HUES64 (cell line): Measurements from ENCODE around the gene ATP6V0A1.
A peak's percentile ranks its signal among the peaks of the same experiment; 100 is the strongest.
"Not testable (repeated sequence)": the region's sequence is repeated elsewhere in the genome, so short reads cannot be mapped to it uniquely, and the experiment has no call there.

Experiments used
- H3K27ac ChIP-seq: 2 replicates; pipeline ENCODE4 v1.7.0; 2013; ENCODE audit warnings: low read depth, low read length, inconsistent platforms
- H3K27me3 ChIP-seq: 2 replicates; pipeline ENCODE4 v1.6.1; 2013; ENCODE audit warnings: mild to moderate bottlenecking, low read length; ENCODE audit not compliant: insufficient read depth
- H3K36me3 ChIP-seq: 2 replicates; pipeline ENCODE4 v1.6.1; 2013; ENCODE audit warnings: mild to moderate bottlenecking, low read length; ENCODE audit not compliant: insufficient read depth
- H3K4me1 ChIP-seq: 2 replicates; pipeline ENCODE4 v1.6.1; 2013; ENCODE audit warnings: mild to moderate bottlenecking, low read length, moderate library complexity; ENCODE audit not compliant: insufficient read depth
- H3K4me3 ChIP-seq: 2 replicates; pipeline ENCODE4 v1.5.1; 2013; ENCODE audit warnings: mild to moderate bottlenecking, low read length, moderate library complexity
- H3K9ac ChIP-seq: 2 replicates; pipeline ENCODE4 v1.6.1; 2013; ENCODE audit warnings: mild to moderate bottlenecking, low read depth, low read length
- H3K9me3 ChIP-seq: 2 replicates; pipeline ENCODE4 v1.6.1; 2013; ENCODE audit warnings: low read depth, low read length; ENCODE audit not compliant: insufficient read depth
- WGBS: fragments of 150-250, 120-280 bp; methylation state at CpG from one replicate; pipeline ENCODE4 v1.1.7; 2013; ENCODE audit warnings: missing lambda C conversion rate; 5-methylcytosine and 5-hydroxymethylcytosine counted together

The ATP6V0A1 gene

DNA sequence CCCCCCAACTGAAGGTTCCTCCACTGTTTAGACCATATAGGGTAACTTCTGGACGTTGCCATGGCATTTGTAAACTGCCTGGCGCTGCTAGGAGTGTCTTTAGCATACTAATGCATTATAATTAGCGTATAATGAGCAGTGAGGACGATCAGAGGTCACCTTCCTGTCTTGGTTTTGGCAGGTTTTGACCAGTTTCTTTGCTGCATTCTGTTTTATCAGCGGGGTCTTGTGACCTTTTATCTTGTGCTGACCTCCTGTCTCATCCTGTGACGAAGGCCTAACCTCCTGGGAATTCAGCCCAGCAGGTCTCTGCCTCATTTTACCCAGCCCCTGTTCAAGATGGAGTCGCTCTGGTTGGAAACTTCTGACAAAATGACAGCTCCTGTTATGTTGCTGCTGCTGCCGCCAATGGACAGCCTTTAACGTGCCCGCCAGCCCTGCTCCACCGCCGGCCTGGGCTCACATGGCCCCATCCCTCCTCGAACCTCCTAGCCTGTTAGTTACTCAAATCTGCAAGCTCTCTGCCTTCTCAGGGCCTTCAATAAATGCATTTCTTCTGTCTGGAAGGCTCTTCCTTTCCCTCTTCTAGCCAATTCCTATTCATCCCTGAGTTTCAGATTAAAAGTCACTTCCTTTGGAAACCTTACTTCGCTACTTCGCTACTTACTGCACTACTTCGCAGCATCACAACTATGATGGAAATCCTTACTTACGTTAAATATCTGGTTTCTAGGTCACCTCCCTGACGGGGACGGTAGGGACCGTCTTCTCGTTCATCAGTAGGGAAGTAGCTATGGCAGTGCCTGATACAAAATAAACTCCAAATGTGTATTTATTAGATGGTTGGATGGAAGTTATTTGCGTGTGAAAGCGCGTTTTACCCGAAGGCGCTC, 76.7 kb downstream of the ATP6V0A1 start:
- H3K27ac ChIP-seq = peak overlapping the region; percentile 15; the same call in 1 of the 2 replicates
- H3K27me3 ChIP-seq = peaks cover 20% of the 10 kb centered on the region
- peaks cover 9% of the 10 kb centered on the region; the same call in 1 of the 2 replicates for H3K4me1 ChIP-seq
- peaks cover 6% of the 10 kb centered on the region; the same call in 1 of the 2 replicates for H3K36me3 ChIP-seq
- H3K9ac ChIP-seq = peak overlapping the region; percentile 82; the same call in 1 of the 2 replicates
- 52% methylated on average over 26 of the region's 26 CpGs for WGBS
- H3K4me3 ChIP-seq = peak overlapping the region; percentile 72
- no peaks in the 10 kb centered on the region for H3K9me3 ChIP-seq

DNA sequence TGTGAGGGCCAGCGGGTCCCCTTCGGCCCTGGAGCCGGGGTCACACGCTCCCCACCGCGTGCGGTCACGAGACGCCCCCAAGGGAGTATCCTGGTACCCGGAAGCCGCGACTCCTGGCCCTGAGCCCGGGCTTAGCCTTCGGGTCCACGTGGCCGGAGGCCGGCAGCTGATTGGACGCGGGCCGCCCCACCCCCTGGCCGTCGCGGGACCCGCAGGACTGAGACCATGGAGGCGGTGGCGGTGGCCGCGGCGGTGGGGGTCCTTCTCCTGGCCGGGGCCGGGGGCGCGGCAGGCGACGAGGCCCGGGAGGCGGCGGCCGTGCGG, 77.3 kb downstream of the ATP6V0A1 start, which contains the start of gene NAGLU:
Gene NAGLU (plus strand): TSS at position 194 of the 324 bp plus-strand sequence. CDS start 32 bp downstream, at position 226.
- H3K36me3 ChIP-seq = peaks cover 11% of the 10 kb centered on the region; the same call in 1 of the 2 replicates
- WGBS = under 1% methylated on average over 40 of the region's 40 CpGs
- H3K27me3 ChIP-seq = peaks cover 16% of the 10 kb centered on the region
- no peaks in the 10 kb centered on the region for H3K9me3 ChIP-seq
- H3K4me1 ChIP-seq = peaks cover 9% of the 10 kb centered on the region; the same call in 1 of the 2 replicates
- peak within 1 kb of the TSS; percentile 72 for H3K4me3 ChIP-seq
- H3K9ac ChIP-seq = peak within 1 kb of the TSS; percentile 82
- H3K27ac ChIP-seq = peak within 1 kb of the TSS; percentile 45

DNA sequence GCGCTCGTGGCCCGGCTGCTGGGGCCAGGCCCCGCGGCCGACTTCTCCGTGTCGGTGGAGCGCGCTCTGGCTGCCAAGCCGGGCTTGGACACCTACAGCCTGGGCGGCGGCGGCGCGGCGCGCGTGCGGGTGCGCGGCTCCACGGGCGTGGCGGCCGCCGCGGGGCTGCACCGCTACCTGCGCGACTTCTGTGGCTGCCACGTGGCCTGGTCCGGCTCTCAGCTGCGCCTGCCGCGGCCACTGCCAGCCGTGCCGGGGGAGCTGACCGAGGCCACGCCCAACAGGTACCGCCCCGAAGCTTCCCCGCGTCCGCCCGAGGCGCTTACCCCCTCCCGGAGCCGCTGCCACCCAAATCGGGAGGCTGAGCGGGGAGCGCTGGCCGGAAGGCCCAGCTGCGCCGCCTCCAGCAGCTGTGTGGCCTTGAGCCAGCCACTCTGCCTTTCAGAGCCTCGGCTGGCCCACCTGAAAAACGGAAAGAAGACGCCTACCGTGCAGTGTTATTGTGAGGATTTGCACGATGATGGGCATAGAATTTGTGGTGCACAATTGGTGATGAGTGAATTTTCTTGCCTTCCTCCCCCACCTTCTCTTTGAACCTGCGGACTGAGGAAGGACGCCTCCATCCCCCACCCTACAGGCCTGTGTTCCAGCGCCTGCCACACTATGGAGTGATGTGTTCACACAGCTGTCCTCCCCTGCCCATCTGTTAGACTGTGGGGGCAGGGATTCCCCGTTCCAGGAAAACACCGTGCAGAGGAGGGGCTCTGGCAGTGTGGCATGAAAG, 77.9 kb downstream of the ATP6V0A1 start:
- H3K9ac ChIP-seq = peak overlapping the region; percentile 82
- no peaks in the 10 kb centered on the region for H3K9me3 ChIP-seq
- peaks cover 11% of the 10 kb centered on the region for H3K27me3 ChIP-seq
- H3K36me3 ChIP-seq = peaks cover 13% of the 10 kb centered on the region; the same call in 1 of the 2 replicates
- peaks cover 9% of the 10 kb centered on the region; the same call in 1 of the 2 replicates for H3K4me1 ChIP-seq
- 2% methylated on average over 65 of the region's 65 CpGs for WGBS
- H3K27ac ChIP-seq = peak overlapping the region; percentile 45
- peak overlapping the region; percentile 72 for H3K4me3 ChIP-seq

DNA sequence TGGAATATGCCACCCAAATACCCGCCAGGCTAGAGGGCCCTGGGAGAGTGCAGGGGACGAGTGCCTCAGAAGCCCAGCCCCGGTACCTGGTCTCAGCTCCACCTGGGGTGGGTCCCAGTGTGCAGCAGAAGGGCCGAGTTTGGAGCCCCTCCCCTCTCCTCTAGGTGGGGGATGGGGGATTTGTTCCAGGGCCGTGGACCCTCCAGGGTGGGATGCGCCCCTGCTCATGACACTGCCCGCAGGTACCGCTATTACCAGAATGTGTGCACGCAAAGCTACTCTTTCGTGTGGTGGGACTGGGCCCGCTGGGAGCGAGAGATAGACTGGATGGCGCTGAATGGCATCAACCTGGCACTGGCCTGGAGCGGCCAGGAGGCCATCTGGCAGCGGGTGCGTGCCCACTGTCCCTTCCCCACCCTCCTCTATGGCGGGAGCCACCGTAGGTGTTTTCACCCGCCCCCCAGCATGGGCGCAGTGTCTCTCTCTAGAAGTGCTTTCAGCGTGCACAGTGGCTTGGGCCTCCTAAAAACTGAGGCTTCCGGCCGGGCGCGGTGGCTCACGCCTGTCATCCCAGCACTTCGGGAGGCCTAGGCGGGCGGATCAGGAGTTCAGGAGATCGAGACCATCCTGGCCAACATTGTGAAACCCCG, 78.6 kb downstream of the ATP6V0A1 start:
- H3K36me3 ChIP-seq = peaks cover 13% of the 10 kb centered on the region; the same call in 1 of the 2 replicates
- H3K9ac ChIP-seq = peak overlapping the region; percentile 82; the same call in 1 of the 2 replicates
- no peaks in the 10 kb centered on the region for H3K9me3 ChIP-seq
- H3K27ac ChIP-seq = no peak overlapping the region
- H3K4me3 ChIP-seq = peak overlapping the region; percentile 72
- WGBS = 86% methylated on average over 31 of the region's 31 CpGs
- H3K4me1 ChIP-seq = peaks cover 9% of the 10 kb centered on the region; the same call in 1 of the 2 replicates
- peaks cover 8% of the 10 kb centered on the region; the same call in 1 of the 2 replicates for H3K27me3 ChIP-seq

DNA sequence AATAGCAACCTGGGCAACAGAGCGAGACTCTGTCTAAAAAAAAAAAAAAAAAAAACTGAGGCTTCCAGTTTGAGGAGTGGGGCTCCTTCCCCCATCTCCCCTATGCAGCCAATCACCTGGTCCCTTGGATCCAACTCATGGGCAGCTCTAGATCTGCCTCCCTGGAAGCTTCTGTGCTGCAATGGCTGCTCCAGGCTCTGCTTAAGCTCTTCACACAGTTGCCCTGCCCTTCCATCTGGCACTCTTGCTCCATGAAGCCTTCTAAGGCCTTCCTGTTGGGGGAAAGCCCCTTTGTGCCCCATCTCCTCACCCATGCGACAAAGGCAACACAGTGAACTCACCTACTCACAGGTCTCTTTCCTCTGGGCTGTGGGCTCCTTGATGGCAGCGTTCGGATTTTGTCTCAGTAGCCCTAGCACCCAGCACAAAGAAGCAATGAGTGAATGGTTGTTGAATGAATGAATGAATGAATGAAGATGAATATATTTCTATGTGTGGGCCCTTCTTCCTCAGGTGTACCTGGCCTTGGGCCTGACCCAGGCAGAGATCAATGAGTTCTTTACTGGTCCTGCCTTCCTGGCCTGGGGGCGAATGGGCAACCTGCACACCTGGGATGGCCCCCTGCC, 79.3 kb downstream of the ATP6V0A1 start:
- Histone ChIP-seq H3K4me3 (no peak overlapping the region), H3K27me3 (peaks cover 8% of the 10 kb centered on the region; the same call in 1 of the 2 replicates), H3K4me1 (peaks cover 9% of the 10 kb centered on the region; the same call in 1 of the 2 replicates), H3K36me3 (peaks cover 14% of the 10 kb centered on the region; the same call in 1 of the 2 replicates), H3K9me3 (no peaks in the 10 kb centered on the region), H3K27ac (no peak overlapping the region), H3K9ac (no peak overlapping the region)
- 98% methylated on average over 5 of the region's 5 CpGs for WGBS

DNA sequence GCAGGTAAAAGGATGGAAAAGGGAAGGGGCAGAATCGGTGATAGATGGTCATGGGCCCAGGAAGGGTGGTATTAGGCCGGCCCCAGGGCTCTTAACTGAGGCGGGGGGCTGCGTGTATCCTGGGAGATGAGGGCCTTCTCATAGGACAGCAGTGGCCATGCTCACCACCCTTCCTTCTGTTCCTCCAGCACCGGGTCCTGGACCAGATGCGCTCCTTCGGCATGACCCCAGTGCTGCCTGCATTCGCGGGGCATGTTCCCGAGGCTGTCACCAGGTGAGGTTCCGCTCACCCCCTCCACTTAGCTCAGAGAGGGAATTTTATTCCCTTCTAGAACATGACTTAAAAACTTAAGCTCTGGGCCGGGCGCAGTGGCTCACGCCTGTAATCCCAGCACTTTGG, 79.8 kb downstream of the ATP6V0A1 start:
- Histone ChIP-seq H3K36me3 (peaks cover 19% of the 10 kb centered on the region; the same call in 1 of the 2 replicates), H3K9me3 (no peaks in the 10 kb centered on the region), H3K27ac (no peak overlapping the region), H3K27me3 (peaks cover 5% of the 10 kb centered on the region; the same call in 1 of the 2 replicates), H3K9ac (no peak overlapping the region), H3K4me1 (peaks cover 9% of the 10 kb centered on the region; the same call in 1 of the 2 replicates), H3K4me3 (no peak overlapping the region)
- WGBS = 98% methylated on average over 14 of the region's 14 CpGs

DNA sequence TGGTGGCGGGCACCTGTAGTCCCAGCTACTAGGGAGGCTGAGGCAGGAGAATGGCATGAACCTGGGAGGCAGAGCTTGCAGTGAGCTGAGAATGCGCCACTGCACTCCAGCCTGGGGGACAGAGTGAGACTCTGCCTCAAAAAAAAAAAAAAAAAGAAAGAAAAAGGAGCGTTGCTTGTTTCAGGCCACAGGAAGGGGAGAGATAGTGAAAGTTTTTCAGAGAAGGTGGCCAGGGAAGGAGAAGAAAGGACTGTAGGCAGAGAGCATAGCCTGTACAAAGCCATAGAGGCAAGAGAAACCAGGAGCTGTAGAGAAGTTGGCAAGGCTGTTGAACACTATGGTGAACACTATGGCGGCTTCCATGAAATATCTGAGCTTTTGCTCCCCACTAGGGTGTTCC, 81.9 kb downstream of the ATP6V0A1 start:
- not testable (repeated sequence) for H3K9me3 ChIP-seq, H3K27ac ChIP-seq, H3K4me3 ChIP-seq, H3K9ac ChIP-seq, H3K4me1 ChIP-seq, H3K27me3 ChIP-seq
- WGBS = 97% methylated on average over 4 of the region's 4 CpGs
- peaks cover 24% of the 10 kb centered on the region; the same call in 1 of the 2 replicates for H3K36me3 ChIP-seq

DNA sequence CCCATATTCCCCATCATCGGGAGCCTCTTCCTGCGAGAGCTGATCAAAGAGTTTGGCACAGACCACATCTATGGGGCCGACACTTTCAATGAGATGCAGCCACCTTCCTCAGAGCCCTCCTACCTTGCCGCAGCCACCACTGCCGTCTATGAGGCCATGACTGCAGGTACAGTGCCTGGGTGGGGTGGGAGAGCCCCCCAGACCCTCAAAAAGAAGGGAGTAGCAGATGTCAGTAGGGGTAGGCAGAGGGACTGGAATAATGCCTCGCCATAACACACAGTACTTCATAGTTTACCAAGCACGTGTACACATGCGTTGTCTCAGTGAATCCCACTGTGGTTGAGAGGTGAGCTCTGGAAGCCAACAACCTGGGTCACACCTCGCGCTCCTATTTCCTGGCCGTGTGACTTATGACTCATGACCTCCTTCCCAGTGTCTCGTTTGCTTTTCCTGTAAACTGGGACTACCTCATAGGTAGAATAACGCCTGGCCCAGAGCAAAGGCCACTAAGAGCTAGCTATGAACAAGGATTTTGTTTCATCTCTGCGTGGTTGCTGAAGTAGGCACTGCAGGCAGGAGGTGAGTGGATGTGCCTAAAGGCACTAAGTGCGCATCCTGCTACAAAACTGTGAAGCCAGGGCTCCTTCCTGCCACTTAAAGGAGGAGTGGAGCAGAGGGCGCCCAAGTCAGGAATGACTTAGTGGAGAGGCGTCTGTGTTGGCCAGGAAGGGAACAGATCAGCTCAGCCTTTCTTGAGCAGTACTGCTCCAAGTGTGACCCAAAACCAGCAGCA, 82.6 kb downstream of the ATP6V0A1 start:
- Histone ChIP-seq H3K9ac (no peak overlapping the region), H3K36me3 (peaks cover 24% of the 10 kb centered on the region; the same call in 1 of the 2 replicates), H3K27me3 (no peaks in the 10 kb centered on the region), H3K4me1 (peaks cover 6% of the 10 kb centered on the region; the same call in 1 of the 2 replicates), H3K4me3 (no peak overlapping the region), H3K9me3 (no peaks in the 10 kb centered on the region), H3K27ac (no peak overlapping the region)
- 92% methylated on average over 16 of the region's 17 CpGs for WGBS

DNA sequence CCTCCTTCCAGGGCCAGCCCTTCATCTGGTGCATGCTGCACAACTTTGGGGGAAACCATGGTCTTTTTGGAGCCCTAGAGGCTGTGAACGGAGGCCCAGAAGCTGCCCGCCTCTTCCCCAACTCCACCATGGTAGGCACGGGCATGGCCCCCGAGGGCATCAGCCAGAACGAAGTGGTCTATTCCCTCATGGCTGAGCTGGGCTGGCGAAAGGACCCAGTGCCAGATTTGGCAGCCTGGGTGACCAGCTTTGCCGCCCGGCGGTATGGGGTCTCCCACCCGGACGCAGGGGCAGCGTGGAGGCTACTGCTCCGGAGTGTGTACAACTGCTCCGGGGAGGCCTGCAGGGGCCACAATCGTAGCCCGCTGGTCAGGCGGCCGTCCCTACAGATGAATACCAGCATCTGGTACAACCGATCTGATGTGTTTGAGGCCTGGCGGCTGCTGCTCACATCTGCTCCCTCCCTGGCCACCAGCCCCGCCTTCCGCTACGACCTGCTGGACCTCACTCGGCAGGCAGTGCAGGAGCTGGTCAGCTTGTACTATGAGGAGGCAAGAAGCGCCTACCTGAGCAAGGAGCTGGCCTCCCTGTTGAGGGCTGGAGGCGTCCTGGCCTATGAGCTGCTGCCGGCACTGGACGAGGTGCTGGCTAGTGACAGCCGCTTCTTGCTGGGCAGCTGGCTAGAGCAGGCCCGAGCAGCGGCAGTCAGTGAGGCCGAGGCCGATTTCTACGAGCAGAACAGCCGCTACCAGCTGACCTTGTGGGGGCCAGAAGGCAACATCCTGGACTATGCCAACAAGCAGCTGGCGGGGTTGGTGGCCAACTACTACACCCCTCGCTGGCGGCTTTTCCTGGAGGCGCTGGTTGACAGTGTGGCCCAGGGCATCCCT, 84.8 kb downstream of the ATP6V0A1 start:
- 96% methylated on average over 39 of the region's 39 CpGs for WGBS
- Histone ChIP-seq H3K27me3 (no peaks in the 10 kb centered on the region), H3K36me3 (peaks cover 24% of the 10 kb centered on the region; the same call in 1 of the 2 replicates)

More for the DNA sequence above, 84.8 kb downstream of the ATP6V0A1 start:
- Histone ChIP-seq H3K4me3 (no peak overlapping the region), H3K27ac (no peak overlapping the region), H3K9ac (no peak overlapping the region), H3K9me3 (no peaks in the 10 kb centered on the region), H3K4me1 (no peaks in the 10 kb centered on the region)
